ENCODE measurements around the gene LIMD2.

DNA sequence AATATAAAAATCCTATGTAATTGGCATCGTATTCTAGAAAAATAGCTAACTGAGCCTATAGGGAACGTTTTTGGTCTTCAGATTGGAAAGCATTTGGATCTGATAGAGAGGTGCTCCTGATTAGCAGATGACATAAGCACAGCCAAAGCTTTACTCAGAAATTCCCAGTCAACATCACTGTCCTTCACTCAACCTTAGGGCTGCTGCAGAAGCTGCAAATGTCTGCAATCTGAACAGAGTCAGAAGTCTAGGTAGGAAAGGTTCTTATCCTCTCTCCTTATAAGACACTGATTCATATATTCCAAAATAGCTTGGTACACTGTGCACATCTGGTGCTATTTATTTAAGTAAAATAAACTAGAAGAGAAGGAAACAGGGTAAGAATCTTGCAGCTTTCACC, 22.5 kb upstream of the LIMD2 start:
- TF ChIP-seq POLR2AphosphoS5 (IDR thresholded peaks at IDR 0.05; ENCODE audit: low read depth, low read length) (no peak), POLR2A (IDR thresholded peaks at IDR 0.05; ENCODE audit: low read depth, low read length) (no peak)
